NCI-H2029 (cell line): ENCODE measurements around the gene CFAP69.
"Not testable (repeated sequence)": the region's sequence is repeated elsewhere in the genome, so short reads cannot be mapped to it uniquely, and the experiment has no call there.

ENCODE experiments used
- DNase-seq: peaks from one replicate; lab custom pipeline; 2025; lab: John Stamatoyannopoulos, UW

Gene CFAP69

DNA sequence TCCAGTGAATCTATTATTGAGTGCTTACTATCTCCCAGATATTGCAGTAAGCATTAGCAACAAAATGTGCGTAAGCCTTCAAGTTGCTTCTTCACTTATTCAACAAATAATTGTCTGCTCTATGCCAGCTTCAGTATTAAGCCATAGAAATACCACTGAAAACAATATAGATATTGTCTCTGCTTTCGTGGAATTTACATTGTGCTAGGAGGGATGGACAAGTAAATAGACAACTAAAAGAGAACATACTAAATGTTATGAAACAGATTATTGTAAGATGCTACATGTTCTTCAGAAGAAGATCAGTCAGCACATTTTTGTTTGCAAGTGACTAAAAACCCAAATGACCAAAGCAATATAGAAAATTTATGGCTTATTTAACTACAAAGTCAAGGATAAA is 27.3 kb downstream of the CFAP69 start:
- no peak for DNase-seq

DNA sequence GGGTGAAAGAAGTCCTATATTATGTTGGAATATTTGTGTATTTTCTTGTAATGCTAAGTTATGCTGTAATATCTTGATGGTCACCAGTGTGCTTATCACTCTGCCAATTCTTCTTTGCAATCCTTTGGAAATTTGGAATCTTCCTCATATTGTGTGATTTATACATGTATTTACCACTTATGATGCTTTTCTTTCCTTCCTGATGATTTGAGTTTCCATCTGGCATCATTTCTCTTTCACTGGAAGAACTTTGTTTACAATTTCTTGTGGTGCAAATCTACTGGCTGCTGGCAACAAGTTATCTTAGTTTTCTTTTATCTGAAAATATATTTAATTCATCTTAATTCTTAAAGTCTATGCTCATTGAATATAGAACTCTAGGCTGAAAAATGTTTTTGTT is 29.2 kb downstream of the CFAP69 start:
- DNase-seq = no peak

DNA sequence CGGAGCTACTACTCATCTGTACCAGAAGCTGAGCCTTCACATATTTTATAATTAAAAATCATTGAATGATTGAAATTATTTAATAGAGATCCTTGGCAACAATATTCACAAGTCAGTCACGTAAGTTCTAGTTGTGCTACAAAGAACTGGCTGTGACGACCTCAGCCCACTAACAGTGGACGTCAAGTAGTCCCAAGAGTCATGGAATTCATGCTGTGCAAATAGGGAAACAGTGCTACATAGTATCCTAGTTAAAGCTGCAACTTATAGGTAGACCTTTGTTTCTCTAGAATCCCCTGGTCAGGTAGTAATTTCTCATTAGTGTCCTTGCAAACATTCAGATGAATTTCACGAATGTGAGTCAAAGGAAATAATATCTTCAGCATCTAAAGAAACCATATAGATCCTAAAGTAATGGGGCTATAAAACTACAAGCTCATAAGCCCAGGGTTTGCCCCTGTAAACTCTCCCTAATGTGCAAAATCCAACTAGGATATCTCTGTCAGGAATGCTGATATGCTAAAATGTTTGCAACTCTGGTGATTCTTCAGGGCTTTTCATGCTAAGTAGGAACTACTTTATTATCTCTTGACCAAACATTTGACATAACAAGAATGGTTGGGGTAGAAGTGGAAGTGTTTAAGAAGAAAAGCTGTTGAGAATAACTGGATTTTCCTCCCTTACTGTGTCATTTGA is 31.2 kb downstream of the CFAP69 start:
- DNase-seq = no peak

DNA sequence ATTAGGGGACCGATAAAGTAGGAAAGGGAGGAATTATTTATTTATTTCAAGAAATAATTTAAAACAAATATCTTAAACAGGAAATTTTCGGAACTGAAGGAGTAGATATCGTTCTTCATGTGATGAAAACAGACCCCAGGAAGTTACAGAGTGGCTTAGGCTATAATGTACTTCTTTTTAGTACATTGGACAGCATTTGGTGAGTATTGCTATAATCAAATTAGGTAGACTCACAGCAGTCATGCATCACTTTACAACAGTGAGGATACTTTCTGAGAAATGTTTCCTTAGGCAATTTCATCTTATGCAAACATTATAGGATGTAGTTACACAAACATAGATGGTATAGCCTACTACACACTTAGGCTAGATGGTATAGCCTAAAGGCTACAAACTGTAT is 43.2 kb downstream of the CFAP69 start:
- no peak for DNase-seq

DNA sequence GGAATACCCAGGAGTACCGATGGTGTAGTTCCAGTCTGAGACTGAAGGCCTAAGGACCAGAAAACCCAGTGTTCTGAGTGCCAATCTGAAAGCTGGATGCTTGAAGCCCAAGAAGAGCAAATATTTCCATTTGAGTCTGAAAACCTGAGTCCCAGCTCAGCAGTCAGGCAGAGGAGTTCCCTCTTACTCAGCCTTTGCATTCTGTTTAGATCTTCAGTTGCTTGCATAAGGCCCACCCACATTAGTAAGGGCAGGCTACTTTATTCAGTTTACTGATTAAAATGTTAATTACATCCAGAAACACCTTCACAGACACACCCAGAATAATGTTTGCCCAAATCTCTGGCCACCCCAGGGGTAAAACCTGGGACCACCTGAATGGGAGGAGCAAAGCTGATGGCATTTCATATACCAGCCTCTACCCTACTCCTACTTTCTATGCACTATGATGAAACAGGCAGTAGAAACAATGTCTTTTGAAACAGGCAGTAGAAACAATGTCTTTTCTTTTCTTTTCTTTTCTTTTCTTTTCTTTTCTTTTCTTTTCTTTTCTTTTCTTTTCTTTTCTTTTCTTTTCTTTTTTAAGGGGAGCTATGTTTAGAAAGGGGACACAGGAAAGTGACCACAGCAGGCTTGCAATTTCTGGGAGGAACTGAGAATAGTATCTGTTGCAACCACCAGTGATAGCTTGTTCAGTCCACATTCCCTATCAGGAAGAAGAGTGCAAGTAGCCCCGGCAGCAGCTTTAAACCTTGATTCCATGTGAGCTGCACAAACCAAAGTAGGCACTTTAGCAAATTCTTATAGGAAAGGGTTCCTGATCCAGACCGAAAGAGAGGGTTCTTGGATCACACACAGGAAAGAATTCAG is 45.5 kb downstream of the CFAP69 start:
- DNase-seq = no peak

DNA sequence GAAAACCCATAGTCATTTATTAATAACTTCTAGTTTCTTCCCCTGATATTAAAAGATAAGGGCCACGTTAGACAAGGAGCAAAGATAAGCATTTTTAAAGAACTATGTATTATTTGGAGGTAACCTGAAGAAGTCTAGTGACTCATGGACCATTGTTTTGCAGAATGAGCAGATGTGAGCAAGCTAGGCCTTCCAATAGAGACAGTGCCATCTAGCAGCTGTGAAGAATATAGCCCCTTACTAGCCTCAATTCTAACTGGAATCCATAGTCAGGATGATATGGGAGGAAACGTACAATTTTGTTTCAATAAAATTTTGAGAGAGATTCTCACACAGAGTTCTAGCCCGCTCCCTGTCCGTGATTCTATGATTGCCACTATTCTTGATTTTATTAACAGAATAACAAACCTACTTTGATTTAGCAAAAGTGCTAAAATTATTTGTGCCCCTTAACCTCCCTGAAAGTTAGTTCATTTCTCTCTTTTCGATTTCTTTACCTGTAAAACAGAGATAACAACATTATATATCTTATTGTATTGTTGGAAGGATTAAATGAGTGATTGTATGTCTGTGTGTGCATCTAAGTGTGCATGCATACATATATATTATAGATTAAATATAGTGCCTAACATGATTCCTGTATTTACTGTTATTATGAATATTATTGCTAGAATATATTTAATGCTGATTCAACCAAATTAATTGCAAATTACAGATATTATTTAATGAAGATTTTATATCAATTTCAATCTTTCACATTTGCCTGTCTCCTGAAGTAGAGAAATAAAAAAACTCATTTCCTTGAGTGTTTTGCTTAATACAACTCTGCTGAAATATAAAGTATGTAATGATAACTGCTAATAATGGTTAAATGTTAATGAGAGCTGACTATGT is 53.4 kb downstream of the CFAP69 start:
- peak; percentile 2 for DNase-seq

DNA sequence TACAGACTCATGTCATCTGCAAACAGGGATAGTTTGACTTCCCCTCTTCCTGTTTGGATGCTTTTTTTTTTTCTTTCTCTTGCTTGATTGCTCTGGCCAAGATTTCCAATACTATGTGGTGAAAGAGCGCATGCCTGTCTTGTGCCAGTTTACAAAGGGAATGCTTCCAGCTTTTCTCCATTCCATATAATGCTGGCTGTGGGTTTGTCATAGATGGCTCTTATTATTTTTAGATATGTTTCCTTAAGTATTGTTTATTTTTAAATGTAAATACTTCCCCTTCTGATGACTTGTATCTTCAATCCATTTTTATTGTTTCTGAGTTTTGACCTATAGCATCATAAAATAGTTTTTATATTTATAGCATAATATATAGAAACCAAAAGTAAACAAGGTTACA is 58.3 kb downstream of the CFAP69 start:
- DNase-seq = no peak

DNA sequence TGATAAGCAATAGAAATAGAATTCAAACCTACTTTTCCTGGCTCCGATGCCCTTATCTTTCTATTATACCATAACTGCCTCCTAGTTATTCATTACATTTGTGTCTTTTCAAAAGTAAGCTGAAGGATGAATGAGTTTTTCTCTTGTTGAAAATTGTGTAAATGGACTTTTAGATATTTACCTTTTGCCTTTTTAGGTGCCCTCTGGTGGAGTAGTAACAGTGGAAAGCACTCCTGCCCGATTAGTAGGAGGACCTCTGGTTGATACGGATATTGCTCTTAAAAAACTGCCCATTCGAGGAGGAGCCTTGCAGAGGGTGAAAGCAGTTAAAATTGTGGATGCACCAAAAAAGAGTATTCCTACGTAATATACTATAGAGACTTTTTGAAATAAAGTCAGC is 64.9 kb downstream of the CFAP69 start:
- DNase-seq = no peak

DNA sequence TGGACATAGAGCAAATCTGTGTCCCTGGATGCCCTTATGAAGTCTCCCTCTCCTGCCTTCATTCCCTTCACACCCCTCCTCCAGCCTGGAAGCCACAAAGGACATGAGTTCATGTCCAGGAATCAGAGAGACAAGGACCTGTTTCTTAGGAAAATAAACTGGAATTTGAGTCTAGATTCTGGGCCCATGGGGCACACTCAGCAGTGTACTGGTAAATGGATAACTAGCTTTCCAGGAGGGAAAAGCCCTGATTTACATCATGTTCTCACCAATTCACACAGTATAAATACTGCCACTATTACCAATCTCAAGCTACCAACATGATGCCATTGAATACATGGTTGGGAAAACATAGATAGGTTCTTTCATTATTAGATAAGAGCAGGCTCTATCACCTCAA is 66.2 kb downstream of the CFAP69 start:
- no peak for DNase-seq

DNA sequence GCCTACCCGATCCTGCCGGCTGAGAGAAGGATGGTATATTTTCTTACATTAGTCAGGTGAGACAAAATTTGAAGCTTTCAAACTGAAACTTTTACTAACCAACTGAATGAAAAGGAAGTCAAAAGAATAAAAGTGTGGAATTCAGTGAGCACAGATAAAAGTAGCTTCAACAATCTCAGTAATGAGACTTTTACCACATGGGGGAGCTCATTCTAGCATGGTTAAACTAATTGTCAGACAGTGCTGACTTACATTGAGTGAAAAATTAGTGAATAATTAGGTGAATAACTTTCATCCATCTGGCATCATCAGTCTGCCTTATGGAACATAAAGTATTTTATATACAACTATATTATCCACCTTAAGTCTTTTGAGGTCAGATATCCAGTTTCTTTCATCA is 67.8 kb downstream of the CFAP69 start:
- DNase-seq = no peak

DNA sequence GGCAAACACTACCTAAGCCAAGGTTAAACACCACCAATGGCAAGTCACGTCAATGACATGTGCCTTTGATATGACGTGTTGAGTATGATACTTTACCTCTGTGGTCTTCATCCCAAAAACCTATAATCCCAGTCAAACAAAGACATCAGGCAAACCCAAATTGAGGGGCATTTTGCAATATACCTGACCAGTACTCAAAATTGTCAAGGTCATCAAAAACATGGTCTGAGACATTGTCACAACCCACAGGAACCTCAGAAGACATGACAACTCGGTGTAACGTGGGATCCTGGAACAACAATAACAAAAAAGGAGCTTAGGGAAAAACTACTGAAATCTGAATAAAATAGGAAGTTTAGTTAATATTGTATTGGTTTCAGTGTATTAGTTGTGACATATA is 68.9 kb downstream of the CFAP69 start:
- no peak for DNase-seq

DNA sequence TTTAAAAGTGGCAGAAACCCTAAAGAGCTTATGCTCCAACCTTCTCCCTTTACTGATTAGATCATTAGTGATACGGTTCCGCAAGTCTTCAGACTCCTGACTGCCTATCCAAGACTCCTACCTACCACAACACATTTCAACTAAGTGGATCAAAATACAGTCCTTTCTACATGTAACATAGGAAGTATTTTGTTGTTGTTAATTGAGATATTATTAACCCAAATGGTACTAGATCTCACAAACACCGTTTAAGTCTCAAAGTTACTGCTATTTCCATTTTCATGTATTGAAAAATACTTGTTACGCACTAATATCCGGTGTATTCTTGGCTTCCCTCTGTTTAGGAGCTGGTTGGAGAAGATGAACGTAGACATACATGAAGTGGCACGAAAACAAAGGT is 75.0 kb downstream of the CFAP69 start:
- no peak for DNase-seq

DNA sequence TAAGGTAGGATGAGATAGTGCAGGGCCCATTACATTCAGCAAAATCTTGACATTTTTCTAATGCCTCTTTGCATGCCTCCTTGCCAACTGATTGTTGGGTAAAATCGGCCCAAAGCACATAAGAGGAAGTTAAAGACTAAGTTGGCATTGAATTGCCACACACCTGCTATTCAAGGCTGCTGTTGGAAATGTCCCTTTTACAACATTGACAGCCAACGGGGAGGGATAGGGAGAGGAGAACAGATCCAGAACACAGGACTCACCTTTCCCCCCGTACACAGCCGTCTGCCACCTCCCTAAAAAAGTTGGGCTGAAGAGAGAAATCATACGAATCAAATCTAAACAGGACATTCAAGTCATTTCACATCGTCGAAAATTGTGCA is 75.4 kb downstream of the CFAP69 start:
- DNase-seq = no peak

DNA sequence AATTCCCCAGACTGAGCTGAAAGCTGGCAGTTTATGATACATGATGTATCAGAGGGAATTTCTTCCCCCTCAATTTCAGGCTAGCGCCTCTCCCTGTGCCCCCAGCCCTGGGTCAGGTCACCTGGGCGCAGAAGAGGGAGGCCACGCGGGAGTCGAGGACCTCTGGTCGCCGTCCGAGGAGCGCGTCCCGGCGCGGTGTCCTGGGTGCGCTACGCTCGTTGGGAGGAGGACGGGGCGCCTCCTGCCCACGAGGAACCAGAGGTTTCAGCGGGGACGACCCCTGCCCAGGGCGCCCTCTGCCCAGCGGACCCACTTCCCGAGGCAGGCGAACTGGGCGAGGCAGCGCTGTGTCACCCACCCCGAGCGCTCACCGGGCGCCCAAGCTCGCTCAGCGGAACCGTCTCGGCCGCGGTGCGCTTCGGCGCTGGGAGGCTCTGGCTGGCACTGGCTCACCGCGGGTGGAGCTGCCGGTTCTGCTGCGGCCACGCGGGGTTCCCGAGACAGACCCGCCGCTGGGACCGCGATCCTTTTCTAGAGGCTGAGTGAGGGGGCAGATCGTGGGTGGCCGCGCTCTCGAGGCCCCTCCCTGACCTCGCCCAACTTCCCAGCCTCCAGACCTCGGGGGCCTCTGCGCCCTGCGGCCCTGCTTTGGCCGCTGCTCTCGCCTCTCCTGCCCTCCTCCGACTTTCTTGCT is 76.0 kb downstream of the CFAP69 start, which contains the start of gene FAM237B:
TSS of gene FAM237B (minus strand) at position 504 of the 694 bp plus-strand sequence. CDS start 1,556 bp downstream, outside the sequence.
- no peak for DNase-seq

DNA sequence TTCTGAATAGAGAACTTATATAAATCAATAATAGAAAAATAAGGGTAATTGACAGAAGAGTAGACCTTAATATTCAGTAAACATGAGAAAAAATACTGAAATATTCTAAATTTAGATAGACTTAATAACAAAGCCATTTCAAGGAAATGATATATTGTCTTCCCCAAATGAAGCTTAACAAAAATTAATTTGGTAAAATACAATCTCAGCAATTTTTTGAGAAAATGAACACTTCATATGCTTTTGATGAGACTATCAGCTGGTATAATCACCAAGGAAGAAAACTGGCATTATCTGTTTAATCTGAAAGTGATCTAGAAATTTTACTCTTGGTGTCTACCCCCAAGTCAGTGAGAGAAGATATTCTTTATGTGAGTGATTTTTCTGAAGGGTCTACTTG is 77.9 kb downstream of the CFAP69 start:
- no peak for DNase-seq

DNA sequence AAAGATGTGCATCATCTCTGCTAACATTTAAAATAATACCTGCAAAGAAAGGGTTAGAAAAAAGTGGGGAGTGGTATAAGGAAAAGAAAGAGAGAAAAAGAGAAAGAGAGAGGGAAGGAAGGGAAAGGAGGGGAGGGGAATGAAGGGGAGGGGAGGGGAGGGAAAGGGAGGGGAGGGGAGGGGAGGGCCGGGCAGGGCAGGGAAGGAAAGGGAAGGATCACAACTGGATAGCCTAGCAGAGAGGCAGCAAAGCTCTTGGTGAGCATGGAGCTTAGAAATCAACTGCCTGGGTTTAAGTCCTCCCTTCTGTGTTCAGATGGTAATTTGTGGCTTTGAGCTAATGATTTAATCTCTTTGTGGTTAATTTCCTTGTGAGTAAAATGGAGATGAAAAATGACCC is 81.5 kb downstream of the CFAP69 start:
- no peak for DNase-seq

DNA sequence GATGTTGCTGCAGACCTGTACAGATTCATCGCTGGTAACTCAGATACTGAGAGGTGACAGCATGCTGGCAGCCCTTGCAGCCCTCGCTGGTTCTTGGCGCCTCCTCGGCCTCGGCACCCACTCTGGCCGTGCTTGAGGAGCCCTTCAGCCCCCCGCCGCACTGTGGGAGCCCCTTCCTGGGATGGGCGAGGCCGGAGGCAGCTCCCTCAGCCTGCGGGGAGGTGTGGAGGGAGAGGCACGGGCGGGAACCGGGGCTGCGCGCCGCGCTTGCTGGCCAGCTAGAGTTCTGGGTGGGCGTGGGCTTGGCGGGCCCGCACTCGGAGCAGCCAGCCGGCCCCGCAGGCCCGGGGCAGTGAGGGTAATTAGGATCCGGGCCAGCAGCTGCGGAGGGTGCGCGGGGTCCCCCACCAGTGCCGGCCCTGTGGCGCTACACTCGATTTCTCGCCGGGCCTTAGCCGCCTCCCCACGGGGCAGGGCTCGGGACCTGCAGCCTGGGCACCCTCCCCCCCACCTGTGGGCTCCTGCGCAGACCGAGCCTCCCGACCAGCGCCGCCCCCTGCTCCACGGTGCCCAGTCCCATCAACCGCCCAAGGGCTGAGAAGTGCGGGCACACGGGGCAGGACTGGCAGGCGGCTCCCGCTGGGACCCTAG is 89.3 kb downstream of the CFAP69 start:
- DNase-seq = no peak

DNA sequence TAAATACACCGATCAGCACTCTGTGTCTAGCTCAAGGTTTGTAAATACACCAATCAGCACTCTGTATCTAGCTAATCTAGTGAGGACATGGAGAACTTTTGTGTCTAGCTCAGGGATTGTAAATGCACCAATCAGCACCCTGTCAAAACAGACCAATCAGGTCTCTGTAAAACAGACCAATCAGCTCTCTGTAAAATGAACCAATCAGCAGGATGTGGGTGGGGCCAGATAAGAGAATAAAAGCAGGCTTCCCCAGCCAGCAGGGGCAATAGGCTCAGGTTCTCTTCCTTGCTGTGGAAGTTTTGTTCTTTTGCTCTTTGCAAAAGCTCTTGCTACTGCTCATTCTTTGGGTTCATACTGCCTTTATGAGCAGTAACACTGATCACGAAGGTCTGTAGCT is 90.0 kb downstream of the CFAP69 start:
- not testable (repeated sequence) for DNase-seq

DNA sequence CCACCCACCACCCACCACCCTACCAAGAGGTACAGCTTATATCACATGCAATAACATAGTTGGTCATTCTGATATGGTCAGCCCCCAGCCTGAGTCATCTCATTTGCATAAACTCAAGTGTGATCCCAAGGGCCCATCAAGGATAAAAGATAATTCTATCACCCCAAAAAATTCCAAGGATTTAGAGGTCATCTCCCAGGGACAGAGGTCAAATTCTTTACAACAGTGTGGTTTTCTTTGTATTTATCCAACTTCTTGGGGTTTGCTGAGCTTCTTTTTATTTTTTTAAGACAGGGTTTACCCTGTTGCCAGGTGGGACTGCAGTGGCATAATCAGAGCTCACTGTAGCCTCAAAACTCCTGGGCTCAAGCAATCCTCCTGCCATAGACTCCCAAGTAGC is 92.1 kb downstream of the CFAP69 start:
- no peak for DNase-seq

DNA sequence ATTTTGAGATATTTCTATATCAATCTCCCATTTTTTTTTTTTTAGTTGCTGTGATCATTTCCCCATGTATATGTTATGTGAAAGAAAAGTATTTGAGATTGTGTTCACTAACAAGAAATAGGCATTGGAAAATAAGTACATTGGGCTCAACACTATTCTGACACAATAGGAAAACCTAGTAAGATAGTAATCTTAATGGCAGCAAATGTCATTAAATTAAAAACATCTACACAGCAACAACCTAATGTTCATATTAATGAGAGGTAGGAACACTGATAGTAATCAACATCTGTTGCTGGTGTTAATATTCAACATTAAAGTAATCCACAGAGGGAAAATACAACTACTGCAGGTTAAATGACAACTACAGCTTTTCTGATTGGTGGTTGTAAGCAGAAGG is 100.0 kb downstream of the CFAP69 start:
- no peak for DNase-seq

DNA sequence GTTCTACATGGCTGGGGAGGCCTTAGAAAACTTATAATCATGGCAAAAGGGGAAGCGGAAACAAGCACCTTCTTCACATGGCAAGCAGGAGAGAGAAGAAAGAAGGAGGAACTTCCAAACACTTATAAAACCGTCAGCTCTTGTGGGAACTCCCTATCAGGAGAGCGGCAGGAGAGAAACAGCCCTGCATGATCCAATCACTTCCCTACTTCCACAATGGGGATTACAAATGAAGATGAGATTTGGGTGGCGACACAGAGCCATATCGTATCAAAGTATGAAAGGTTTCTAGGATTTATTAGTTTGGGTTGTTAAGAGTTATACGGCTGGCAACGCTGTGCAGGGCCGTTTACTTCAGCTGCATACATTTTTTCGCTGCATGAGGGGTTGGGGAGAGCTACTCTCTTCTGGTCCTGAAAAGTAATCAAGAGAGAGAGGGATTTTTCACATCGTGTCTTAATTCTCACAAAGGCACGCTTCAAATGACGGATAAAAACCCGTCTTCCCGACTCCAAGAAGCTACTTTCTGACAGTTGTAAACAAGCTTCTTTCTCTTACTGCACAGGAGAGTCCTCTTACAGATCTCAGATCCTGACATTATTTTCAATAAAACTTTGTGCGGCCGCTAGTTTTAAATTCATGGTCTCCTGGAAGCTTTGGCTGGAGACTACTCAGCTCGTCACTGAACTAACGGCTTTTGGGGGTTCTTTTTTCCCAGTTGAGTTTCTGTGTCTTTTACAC is 100.8 kb downstream of the CFAP69 start:
- DNase-seq = no peak
